Cardiac fibroblast (primary cell): ENCODE results near the gene RTKN.
"Not testable (repeated sequence)": the region's sequence is repeated elsewhere in the genome, so short reads cannot be mapped to it uniquely, and the experiment has no call there.

ENCODE experiments used
- DNase-seq, 2 donors: peaks; one replicate each; pipeline versions ENCODE4 v3.0.0 to v3.0.0-alpha.2; 2010; ENCODE audit warnings: low read depth in 2 of 2
- H3K4me3 ChIP-seq, 2 donors: replicated peaks in 1 of 2; 1 replicate in 1 of 2; 2 replicates in 1 of 2; pipeline ENCODE4 v1.5.1; 2011; ENCODE audit warnings: low read depth in 2 of 2, low read length in 2 of 2, mild to moderate bottlenecking in 2 of 2, moderate library complexity in 1 of 2
- TF ChIP-seq, protein P1 (sequence below): IDR thresholded peaks from one replicate; pipeline ENCODE4 v1.5.1; 2011; ENCODE audit warnings: low read depth, mild to moderate bottlenecking, low read length, inconsistent platforms

The RTKN gene

DNA sequence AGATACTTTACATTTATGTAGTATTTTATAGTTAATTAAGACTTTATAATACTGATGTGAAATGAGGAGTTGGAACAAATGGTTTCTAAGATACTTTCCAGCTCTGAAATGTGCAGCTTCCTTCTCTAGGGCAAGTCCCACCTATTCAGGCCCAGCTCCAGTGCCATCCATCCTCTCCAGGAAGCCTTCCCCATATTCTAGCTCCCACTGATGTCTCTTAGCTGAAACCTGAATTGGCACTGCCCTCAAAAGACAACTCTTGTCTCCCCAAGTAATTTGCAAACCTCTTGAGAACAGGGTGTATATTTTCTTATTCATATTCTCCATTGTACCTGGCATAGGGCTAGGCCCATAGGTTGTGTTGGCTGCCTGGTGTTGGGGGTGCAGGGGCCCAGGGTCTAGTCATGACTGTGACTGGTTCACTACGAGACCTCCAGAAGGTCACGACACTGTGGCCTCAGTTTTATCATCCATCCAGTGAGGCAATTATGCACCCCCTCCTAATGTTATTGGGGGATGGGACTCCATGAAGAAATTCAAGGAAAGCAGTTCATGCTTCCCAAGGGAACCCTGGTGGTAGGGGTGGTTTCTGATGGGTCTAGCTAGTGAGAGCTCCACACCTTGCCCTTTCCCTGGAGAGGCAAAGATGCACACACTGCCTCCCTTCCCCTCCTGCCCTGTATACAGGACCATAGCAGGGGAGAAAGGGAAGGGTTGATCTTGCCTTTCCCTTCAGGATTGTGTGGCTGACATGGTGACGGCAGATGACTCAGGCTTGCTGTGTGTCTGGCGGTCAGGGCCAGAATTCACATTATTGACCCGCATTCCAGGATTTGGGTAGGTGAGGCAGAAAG is 17.4 kb downstream of the RTKN start:
- no peak for DNase-seq
- TF ChIP-seq, protein P1, sequence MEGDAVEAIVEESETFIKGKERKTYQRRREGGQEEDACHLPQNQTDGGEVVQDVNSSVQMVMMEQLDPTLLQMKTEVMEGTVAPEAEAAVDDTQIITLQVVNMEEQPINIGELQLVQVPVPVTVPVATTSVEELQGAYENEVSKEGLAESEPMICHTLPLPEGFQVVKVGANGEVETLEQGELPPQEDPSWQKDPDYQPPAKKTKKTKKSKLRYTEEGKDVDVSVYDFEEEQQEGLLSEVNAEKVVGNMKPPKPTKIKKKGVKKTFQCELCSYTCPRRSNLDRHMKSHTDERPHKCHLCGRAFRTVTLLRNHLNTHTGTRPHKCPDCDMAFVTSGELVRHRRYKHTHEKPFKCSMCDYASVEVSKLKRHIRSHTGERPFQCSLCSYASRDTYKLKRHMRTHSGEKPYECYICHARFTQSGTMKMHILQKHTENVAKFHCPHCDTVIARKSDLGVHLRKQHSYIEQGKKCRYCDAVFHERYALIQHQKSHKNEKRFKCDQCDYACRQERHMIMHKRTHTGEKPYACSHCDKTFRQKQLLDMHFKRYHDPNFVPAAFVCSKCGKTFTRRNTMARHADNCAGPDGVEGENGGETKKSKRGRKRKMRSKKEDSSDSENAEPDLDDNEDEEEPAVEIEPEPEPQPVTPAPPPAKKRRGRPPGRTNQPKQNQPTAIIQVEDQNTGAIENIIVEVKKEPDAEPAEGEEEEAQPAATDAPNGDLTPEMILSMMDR = no peak
- H3K4me3 ChIP-seq = no peak overlapping the region

DNA sequence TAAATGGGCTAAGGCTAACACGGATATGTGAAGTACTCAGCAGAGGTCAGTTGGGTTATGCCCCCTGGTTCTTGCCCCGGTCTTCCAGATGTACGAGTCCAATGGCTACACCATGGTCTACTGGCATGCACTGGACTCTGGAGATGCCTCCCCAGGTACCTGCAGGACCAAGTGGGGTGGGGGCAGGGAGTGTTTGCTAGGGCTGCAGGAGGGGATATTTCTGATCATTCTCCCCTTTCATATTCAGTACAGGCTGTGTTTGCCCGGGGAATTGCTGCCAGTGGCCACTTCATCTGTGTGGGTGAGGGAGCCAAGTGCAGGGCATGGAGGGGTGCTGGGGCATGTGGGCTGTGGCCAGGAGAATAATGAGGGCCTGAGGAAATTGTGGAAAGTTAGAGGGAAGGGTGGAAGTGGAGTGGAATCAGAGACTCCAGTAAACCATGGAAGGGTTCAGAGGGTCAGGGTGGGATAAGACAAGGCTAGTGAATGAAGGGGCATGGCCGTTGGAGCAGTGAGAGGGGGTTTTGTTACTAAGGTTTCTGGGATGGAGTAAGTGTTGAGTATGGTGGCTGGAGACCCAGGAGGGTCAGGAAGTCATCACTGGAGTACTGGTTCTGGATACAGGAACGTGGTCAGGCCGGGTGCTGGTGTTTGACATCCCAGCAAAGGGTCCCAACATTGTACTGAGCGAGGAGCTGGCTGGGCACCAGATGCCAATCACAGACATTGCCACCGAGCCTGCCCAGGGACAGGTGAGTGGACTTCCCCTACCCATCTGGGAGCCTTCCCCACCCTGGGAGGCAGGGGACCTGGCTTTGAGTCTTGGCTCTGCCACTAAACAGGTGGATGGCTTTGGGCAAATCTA is 18.3 kb downstream of the RTKN start:
- H3K4me3 ChIP-seq = no peak overlapping the region
- TF ChIP-seq, protein P1 = no peak
- no peak for DNase-seq

DNA sequence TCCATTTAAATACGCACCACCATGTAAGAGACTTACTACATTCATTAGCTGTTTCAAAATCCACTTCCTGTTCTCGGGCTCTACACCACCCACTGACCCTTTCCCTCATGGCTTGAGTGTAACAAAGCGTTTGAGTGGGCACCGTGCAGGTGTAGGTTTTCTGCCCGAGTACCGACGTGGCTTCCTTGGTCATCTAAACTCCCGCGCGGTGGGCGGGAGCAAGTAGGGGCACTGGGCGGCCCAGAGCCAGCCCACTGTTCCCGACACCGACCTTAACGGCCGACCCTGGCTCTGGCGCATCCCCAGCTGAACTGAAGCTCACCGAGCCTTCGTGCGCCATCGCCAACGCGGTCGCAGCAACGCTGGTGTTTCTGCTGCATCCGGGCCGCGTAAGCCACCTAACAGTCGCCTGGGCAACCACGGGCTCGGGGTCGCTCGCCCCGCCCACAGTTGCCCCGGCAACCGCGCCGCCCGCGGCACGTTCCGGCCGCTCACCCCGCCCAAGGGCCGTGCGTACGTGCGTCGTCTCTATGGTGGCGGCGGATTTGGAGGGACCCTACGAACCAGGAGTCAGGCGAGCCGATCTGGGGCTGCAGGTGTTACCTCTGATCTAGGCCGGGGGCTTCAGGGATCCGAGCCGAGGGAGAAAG is 20.4 kb downstream of the RTKN start, which contains the start of the genes C2orf81 and WDR54:
TSS of gene C2orf81 (minus strand) at position 399 of the 650 bp plus-strand sequence. CDS start at position 340, 59 bp downstream.
TSS of gene WDR54 (plus strand) at position 510 of the 650 bp plus-strand sequence. CDS start 424 bp downstream, outside the sequence.
- TF ChIP-seq, protein P1 = no peak
- DNase-seq = peak; percentile 87 to 89
- peak within 1 kb of the TSS; percentile 81 to 83 for H3K4me3 ChIP-seq

DNA sequence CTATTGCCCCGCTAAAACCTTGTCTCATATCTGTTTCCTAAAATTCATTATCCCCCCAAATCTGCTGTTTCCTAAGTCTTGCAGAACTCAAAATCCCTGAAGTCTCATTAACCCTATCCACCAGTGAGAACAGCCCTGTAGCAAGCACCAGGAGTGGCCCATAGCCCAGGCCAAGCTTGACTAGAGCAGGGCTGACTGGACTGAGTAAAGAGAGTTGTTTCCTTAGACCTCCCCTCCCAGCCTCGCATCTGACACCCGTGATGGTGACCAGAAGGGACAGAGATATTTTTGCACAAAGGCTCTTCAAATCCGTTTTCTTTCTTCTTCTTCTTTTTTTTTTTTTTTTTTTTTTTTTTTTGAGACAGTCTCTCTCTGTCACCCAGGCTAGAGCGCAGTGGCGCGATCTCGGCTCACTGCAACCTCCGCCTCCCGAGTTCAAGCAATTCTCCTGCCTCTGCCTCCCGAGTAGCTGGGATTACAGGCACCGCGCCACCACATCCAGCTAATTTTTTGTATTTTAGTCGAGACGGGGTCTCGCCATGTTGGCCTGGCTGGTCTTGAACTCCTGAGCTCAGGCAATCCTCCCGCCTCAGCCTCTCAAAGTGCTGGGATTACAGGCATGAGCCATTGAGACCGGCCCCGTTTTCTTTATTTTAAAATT is 21.2 kb downstream of the RTKN start:
- not testable (repeated sequence) for H3K4me3 ChIP-seq, DNase-seq

DNA sequence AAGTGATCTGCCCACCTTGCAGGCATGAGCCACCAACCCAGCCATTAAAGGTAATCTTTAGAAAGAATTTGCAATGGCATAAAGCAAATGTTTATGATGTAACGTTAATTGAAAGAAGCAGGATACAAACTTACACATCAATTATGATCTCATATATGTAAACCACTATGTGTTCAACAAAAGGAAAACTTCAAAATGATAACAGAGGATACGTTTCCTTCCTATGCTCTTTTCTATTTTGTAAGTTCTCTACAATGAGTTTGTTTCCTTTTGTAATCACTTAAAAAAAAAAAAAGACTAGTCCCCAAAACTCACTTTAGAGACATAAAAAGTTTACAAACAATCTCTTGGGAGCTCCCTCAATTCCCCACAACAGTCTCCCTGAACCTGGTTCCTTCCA is 21.7 kb downstream of the RTKN start:
- no peak overlapping the region for H3K4me3 ChIP-seq
- DNase-seq = no peak
- TF ChIP-seq, protein P1 = no peak

DNA sequence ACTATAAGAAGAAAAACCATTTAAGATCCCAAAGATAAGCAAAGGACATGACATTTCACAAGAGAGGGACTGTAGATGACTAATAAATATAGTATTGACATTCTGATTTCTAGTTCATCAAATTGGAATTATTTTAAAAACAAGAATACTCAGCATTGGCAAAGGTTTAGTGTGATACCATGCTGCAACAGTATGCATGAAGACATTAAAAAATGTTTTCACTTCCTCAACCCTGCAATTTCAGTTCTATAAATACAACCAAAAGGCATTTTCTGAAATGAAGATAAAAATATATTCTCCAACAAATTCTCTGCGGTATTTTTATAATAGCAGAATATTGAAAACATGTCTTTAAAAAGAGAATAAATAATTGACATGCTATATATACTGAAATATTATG is 22.4 kb downstream of the RTKN start:
- no peak overlapping the region for H3K4me3 ChIP-seq
- no peak for DNase-seq
- TF ChIP-seq, protein P1 = no peak
